Astrocyte (in vitro differentiated cells and primary cell): ENCODE data around the gene SON. TPM values are rescaled to one million over a fixed set of nuclear protein-coding genes. Genes with fewer than 3 reads are reported as not detected.

Source experiments
- DNase-seq: peaks from one replicate; pipeline ENCODE4 v3.0.0-alpha.2; 2010; ENCODE audit warnings: low read depth
- FAIRE-seq: peaks from 2 replicates; lab custom pipeline; 2011; peaks lifted over from hg19 to GRCh38; lab: Jason Lieb, UNC
- H2AFZ ChIP-seq: 2 replicates; pipeline ENCODE4 v1.6.0; 2012; ENCODE audit warnings: low read depth, low read length, inconsistent platforms
- H3K27ac ChIP-seq: 2 replicates; pipeline ENCODE4 v1.5.1; 2011; ENCODE audit warnings: low read depth, low read length, inconsistent platforms
- H3K27me3 ChIP-seq: 2 replicates; pipeline ENCODE4 v1.6.0; 2011; ENCODE audit warnings: low read length, inconsistent platforms; ENCODE audit not compliant: insufficient read depth
- H3K36me3 ChIP-seq: 2 replicates; pipeline ENCODE4 v1.5.1; 2011; ENCODE audit warnings: low read length, inconsistent platforms; ENCODE audit not compliant: insufficient read depth
- H3K4me1 ChIP-seq: 2 replicates; pipeline ENCODE4 v1.5.1; 2011; ENCODE audit warnings: low read length, inconsistent platforms; ENCODE audit not compliant: insufficient read depth
- H3K4me2 ChIP-seq: 2 replicates; pipeline ENCODE4 v1.6.0; 2012; ENCODE audit warnings: low read length, inconsistent platforms
- H3K4me3 ChIP-seq: 2 replicates; pipeline ENCODE4 v1.5.1; 2011; ENCODE audit warnings: low read depth, mild to moderate bottlenecking, low read length, inconsistent platforms; ENCODE audit not compliant: insufficient read depth
- H3K79me2 ChIP-seq: 2 replicates; pipeline ENCODE4 v1.6.0; 2012; ENCODE audit warnings: mild to moderate bottlenecking, low read length, inconsistent platforms; ENCODE audit not compliant: insufficient read depth
- H3K9ac ChIP-seq: 2 replicates; pipeline ENCODE4 v1.6.0; 2012; ENCODE audit warnings: mild to moderate bottlenecking, low read length, inconsistent platforms
- H3K9me3 ChIP-seq: 2 replicates; pipeline ENCODE4 v1.5.1; 2012; ENCODE audit warnings: low read depth, mild to moderate bottlenecking, low read length, inconsistent platforms; ENCODE audit not compliant: insufficient read depth
- H4K20me1 ChIP-seq: 2 replicates; pipeline ENCODE4 v1.6.0; 2012; ENCODE audit warnings: low read length, inconsistent platforms; ENCODE audit not compliant: insufficient read depth
- H3K27ac Mint-ChIP-seq: one replicate; pipeline ENCODE4 v1.8.0; 2021; ENCODE audit warnings: mild to moderate bottlenecking, mixed read lengths; ENCODE audit not compliant: unreplicated experiment
- H3K27me3 Mint-ChIP-seq: one replicate; pipeline ENCODE4 v1.8.0; 2021; ENCODE audit warnings: low read depth, mixed read lengths; ENCODE audit not compliant: unreplicated experiment
- H3K36me3 Mint-ChIP-seq: one replicate; pipeline ENCODE4 v1.8.0; 2021; ENCODE audit warnings: low read depth, mixed read lengths; ENCODE audit not compliant: unreplicated experiment
- H3K4me1 Mint-ChIP-seq: one replicate; pipeline ENCODE4 v1.8.0; 2021; ENCODE audit warnings: low read depth, mixed read lengths; ENCODE audit not compliant: unreplicated experiment
- H3K4me3 Mint-ChIP-seq: one replicate; pipeline ENCODE4 v1.8.0; 2021; ENCODE audit warnings: mild to moderate bottlenecking, moderate library complexity, mixed read lengths; ENCODE audit not compliant: unreplicated experiment
- H3K9me3 Mint-ChIP-seq: one replicate; pipeline ENCODE4 v1.8.0; 2021; ENCODE audit warnings: mild to moderate bottlenecking, mixed read lengths; ENCODE audit not compliant: unreplicated experiment
- EZH2 ChIP-seq: IDR thresholded peaks from 2 replicates; pipeline ENCODE4 v1.6.1; 2012; ENCODE audit warnings: mild to moderate bottlenecking, low read length, inconsistent platforms; ENCODE audit not compliant: insufficient read depth
- total RNA-seq: library from RNA; stranded (reverse); gene quantifications from 2 replicates; pipeline ENCODE4 v1.2.1, GENCODE V29; 2021
- TF ChIP-seq, protein P1 (sequence below): IDR thresholded peaks from 2 replicates; pipeline ENCODE4 v1.5.1; 2011; ENCODE audit warnings: low read depth, mild to moderate bottlenecking, inconsistent platforms, low read length, moderate library complexity; ENCODE audit not compliant: insufficient read depth

Gene SON
- total RNA-seq, 1 donor from 2014 or later = 290 TPM

DNA sequence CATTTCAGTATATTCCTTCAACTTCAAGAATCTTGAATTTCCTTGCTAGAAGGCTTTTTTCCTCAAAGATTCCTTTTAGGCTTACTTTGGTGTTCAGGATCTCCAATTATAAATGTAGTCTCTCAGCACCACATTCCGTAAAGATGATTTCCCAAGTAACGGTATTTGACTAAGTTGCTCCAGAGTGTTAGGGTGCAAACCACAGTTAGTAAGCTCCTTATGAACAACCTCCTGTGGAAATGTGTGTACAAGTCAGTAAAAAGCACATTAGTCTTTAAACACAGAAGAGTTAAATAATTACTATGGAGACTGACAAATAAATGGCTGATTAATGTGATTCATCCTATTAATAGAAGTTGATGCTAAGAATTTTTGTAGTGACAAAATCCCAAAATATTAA lies 35.4 kb downstream of the SON start:
- Histone ChIP-seq H3K9ac (no peak overlapping the region), H3K36me3 (peaks cover 33% of the 10 kb centered on the region), H3K4me3 (no peak overlapping the region), H3K27me3 (no peaks in the 10 kb centered on the region), H3K4me1 (no peaks in the 10 kb centered on the region), H4K20me1 (peaks cover 26% of the 10 kb centered on the region), H3K79me2 (no peaks in the 10 kb centered on the region), H3K27ac (no peak overlapping the region), H2AFZ (no peak overlapping the region), H3K4me2 (no peak overlapping the region), H3K9me3 (no peaks in the 10 kb centered on the region)
- Mint-ChIP-seq H3K27ac (no peak overlapping the region), H3K9me3 (no peaks in the 10 kb centered on the region), H3K27me3 (no peaks in the 10 kb centered on the region), H3K4me3 (no peak overlapping the region), H3K36me3 (peaks cover 4% of the 10 kb centered on the region), H3K4me1 (peaks cover 9% of the 10 kb centered on the region)
- no peak for FAIRE-seq
- DNase-seq = peak; percentile 60
- TF ChIP-seq, protein P1, sequence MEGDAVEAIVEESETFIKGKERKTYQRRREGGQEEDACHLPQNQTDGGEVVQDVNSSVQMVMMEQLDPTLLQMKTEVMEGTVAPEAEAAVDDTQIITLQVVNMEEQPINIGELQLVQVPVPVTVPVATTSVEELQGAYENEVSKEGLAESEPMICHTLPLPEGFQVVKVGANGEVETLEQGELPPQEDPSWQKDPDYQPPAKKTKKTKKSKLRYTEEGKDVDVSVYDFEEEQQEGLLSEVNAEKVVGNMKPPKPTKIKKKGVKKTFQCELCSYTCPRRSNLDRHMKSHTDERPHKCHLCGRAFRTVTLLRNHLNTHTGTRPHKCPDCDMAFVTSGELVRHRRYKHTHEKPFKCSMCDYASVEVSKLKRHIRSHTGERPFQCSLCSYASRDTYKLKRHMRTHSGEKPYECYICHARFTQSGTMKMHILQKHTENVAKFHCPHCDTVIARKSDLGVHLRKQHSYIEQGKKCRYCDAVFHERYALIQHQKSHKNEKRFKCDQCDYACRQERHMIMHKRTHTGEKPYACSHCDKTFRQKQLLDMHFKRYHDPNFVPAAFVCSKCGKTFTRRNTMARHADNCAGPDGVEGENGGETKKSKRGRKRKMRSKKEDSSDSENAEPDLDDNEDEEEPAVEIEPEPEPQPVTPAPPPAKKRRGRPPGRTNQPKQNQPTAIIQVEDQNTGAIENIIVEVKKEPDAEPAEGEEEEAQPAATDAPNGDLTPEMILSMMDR = no peak
- TF ChIP-seq EZH2 = no peak

DNA sequence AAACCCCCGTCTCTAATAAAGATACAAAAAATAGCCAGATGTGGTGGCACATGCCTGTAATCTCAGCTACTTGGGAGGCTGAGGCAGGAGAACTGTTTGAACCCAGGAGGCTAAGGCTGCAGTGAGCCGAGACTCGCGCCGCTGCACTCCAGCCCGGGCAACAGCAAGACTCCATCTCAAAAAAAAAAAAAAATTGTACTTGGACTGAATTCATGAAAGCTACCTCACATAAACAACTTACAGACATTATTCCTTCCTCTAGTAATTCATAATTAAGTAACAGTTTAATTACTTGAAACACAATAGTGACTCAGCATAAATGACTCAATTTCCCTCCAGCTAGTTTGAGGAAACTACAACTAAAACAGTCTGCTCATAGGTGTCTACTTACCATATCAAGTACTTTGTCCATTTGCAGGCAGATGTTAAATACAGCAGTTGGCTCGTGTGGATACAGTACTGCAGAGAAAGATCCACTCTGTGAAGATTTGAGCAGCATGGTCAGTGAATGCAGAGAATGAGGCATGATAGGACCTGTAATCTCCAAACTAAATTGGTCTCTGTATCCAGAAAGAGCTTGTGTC lies 36.2 kb downstream of the SON start:
- H3K27me3 Mint-ChIP-seq = no peaks in the 10 kb centered on the region
- Histone ChIP-seq H3K27ac (no peak overlapping the region), H2AFZ (no peak overlapping the region), H3K36me3 (peaks cover 33% of the 10 kb centered on the region), H3K4me2 (no peak overlapping the region), H3K9ac (no peak overlapping the region), H3K27me3 (no peaks in the 10 kb centered on the region), H3K79me2 (no peaks in the 10 kb centered on the region), H4K20me1 (peaks cover 19% of the 10 kb centered on the region), H3K4me3 (no peak overlapping the region), H3K9me3 (no peaks in the 10 kb centered on the region), H3K4me1 (no peaks in the 10 kb centered on the region)
- H3K4me1 Mint-ChIP-seq = peaks cover 9% of the 10 kb centered on the region
- peak; percentile 23 for DNase-seq
- H3K4me3 Mint-ChIP-seq = no peak overlapping the region
- peaks cover under 1% of the 10 kb centered on the region for H3K36me3 Mint-ChIP-seq
- TF ChIP-seq, protein P1 = no peak
- H3K27ac Mint-ChIP-seq = peak overlapping the region; percentile 37
- FAIRE-seq = no peak
- no peaks in the 10 kb centered on the region for H3K9me3 Mint-ChIP-seq

DNA sequence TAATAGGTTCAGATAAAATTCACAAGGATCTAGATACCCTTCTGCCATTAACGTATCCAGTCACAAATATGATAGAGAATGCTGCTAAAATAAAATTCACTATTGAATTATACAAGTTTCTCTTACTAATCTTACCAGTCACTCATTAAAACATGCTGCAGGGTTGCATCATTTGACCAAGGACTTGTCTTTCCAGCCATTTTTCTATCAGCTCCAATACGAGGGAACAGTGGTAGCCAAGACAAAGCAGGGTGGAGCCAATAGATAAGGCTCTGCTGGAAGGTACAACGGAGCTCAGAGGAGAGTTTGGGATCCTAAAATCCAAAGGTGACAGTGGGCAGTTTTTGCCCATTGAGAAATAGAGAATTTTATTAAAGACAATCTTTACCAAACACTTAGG lies 41.6 kb downstream of the SON start:
- H3K27me3 ChIP-seq = no peaks in the 10 kb centered on the region
- Mint-ChIP-seq H3K4me3 (no peak overlapping the region), H3K9me3 (no peaks in the 10 kb centered on the region), H3K36me3 (peaks cover 2% of the 10 kb centered on the region), H3K4me1 (peaks cover 4% of the 10 kb centered on the region), H3K27me3 (no peaks in the 10 kb centered on the region), H3K27ac (no peak overlapping the region)
- H3K4me2 ChIP-seq = no peak overlapping the region
- H3K79me2 ChIP-seq = peaks cover 34% of the 10 kb centered on the region
- H3K9me3 ChIP-seq = no peaks in the 10 kb centered on the region
- TF ChIP-seq EZH2 = no peak
- H3K9ac ChIP-seq = no peak overlapping the region
- H3K4me1 ChIP-seq = peaks cover 11% of the 10 kb centered on the region
- peaks cover 23% of the 10 kb centered on the region for H3K36me3 ChIP-seq
- DNase-seq = no peak
- no peak for FAIRE-seq
- peaks cover 3% of the 10 kb centered on the region for H4K20me1 ChIP-seq
- no peak overlapping the region for H2AFZ ChIP-seq
- no peak overlapping the region for H3K4me3 ChIP-seq
- no peak overlapping the region for H3K27ac ChIP-seq
